GM21576 (cell line): Measurements from ENCODE around the gene SH3RF2.
"Not testable (repeated sequence)": the region's sequence is repeated elsewhere in the genome, so short reads cannot be mapped to it uniquely, and the experiment has no call there.

Experiments used
- ATAC-seq: cut with Tn5 transposase; IDR thresholded peaks from one replicate; pipeline ENCODE4 v1.9.1; 2021; ENCODE audit warnings: mild to moderate bottlenecking, moderate library complexity; ENCODE audit not compliant: unreplicated experiment

The SH3RF2 gene

DNA sequence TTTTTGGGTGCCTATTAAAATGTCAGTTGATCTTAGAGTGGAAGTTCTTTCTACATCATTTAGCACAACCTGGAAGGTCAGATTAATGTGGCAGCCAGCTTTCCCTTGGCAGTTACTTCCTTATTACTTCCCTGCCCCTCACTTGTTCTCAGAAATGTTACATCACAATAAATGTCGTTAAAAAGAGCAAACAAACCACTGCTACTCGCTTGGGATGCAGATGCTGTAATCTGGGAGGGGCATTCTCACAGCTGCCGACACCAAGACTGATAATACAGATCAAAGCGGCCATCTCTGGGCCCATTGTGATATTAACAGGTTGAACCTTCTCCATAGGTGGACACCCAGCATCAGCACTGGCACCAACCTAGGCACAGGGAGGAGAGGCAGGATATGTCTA lies 139.7 kb downstream of the SH3RF2 start:
- ATAC-seq = no peak

GRCh38 chr5:146076455-146076854 lies 140.1 kb downstream of the SH3RF2 start:
- ATAC-seq = no peak

DNA sequence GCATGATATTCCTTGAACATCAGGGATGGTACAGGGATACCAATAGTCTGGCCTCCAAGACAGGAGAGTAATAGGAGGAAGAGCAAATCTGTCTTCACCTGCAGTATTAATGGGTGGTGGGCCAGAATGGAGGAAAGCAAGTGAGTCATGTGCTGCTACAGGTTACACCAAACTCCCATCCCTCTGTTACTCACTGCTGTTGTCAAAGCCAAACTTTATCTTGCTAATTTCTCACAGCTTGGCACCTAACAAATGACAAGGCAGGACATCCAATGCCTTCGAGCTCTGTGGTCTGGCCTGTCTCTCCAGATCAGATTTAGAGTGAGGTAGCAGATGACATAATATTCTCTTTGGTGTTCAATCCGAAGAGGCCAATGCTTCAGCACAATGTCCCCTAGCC lies 142.2 kb downstream of the SH3RF2 start:
- no peak for ATAC-seq

GRCh38 chr5:146079695-146080373 lies 143.5 kb downstream of the SH3RF2 start:
- no peak for ATAC-seq

DNA sequence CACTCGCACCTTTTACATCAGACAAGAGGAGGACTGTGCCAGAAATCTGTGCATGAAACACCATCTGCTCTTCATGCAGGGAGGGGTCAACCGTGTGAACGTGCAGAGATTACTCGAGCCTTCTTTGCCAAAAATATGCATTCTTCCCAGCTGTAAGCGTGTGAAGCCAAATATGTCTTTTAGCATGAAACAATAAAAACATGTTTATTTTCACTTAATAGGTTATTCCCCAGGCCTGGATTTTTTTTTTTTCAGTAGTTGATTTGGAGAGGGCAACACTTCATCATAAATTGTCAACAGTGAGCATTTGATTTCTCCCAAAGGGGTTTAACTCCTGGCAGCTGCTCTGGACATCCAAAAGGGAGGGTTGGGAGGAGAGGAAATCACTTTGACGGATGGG lies 145.2 kb downstream of the SH3RF2 start:
- ATAC-seq = no peak

- ATAC-seq = peak; percentile 91
These were observed 146.4 kb downstream of the SH3RF2 start for GRCh38 chr5:146082798-146083197.

- no peak for ATAC-seq
These were observed 148.0 kb downstream of the SH3RF2 start for GRCh38 chr5:146084376-146084775.

DNA sequence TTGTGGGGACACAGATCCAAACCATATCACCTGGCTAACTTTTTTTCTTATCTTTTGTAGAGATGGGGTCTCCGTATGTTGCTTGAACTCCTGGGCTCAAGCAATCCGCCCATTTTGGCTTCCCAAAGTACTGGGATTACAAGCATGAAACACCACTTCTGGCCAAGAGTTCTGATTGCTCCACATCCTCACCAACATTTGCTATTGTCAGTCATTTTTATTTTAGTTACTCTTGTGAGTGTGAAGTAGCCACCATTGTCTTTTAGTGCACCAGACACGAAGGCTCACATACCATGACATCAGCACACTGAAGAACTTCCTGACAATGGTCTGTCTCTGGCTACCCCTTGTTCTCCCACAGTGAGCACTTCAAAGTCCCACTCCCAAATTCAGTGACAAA lies 151.7 kb downstream of the SH3RF2 start:
- ATAC-seq = no peak

GRCh38 chr5:146089287-146089686 lies 152.9 kb downstream of the SH3RF2 start:
- no peak for ATAC-seq

DNA sequence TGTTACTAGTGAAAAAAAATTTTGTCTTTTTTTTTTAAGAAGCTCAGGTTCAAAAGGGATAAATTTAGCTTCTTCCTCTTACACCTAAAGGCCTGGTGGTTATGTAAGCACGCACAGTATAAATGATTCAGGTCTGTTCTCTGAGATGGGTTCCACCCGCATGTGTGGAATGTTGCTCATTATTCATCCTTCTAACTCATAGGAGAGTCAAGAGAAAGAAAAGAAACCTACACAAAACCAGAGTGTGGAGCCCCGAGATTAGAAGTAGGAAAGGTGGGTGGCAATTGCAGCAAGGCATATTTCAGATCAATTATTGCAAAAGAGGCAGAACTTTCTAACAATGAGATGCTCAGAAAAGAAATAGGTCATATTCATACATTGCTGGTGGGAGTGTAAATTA lies 155.5 kb downstream of the SH3RF2 start:
- no peak for ATAC-seq

GRCh38 chr5:146098047-146098446 lies 161.7 kb downstream of the SH3RF2 start:
- no peak for ATAC-seq

DNA sequence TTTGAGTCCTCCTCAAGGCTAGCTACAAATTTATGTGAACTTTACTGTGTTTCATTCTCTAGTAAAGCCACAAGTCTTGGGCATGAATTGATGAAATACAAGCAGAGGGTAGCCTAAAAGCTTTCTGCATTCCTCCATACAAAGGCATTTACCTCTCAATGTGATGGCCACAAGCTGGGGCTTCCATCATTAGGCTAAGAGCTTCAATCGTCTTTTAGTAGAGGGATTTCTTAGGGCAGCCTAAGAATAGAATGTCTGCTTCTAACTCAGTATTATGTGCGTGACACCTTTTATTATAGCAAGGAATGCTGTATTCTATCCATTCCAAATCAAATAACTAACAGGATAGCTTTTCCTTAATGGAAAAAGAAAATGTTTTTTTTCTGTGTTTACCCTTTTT lies 165.3 kb downstream of the SH3RF2 start:
- ATAC-seq = no peak

DNA sequence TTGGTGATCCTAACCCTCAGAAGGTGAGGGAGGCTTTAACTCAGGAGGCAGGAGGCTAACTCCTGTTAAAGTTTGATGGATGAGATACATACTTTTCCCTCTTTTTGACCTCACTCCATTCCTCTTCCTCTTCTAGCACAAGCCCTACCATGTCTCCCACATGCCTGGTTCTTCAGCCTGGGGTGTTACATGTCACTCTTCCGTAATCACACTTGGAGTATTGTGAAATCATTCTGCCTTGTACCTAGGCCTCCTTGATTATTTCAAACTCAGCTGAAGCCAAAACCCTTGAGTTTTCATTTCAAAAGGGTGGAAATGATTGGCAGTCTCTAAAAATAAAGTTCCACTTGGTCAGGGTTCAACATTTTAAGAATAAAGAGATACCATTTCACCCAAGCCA lies 167.2 kb downstream of the SH3RF2 start:
- no peak for ATAC-seq

GRCh38 chr5:146105477-146105876 lies 169.1 kb downstream of the SH3RF2 start, which contains the start of gene PLAC8L1:
Gene PLAC8L1, minus strand, starts transcription at chr5:146105577. Its CDS starts 1,266 bp downstream, at chr5:146104311.
- no peak for ATAC-seq

- ATAC-seq = no peak
These were observed 171.5 kb downstream of the SH3RF2 start for GRCh38 chr5:146107901-146108300.

DNA sequence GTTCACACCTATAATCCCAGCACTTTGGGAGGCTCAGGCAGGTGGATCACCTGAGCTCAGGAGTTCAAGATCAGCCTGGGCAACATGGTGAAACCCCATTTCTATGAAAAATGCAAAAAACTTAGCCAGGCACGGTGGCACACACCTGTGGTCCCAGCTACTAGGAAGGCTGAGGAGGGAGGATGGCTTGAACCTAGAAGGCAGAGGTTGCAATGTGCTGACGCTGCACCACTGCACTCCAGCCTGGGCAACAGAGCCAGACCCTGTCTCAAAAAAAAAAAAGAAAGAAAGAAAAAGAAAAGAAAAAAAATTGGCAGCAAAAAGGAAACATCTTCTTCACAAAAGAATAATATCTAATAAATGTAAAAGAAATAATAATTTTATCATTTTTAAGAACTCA lies 172.5 kb downstream of the SH3RF2 start:
- ATAC-seq = not testable (repeated sequence)

DNA sequence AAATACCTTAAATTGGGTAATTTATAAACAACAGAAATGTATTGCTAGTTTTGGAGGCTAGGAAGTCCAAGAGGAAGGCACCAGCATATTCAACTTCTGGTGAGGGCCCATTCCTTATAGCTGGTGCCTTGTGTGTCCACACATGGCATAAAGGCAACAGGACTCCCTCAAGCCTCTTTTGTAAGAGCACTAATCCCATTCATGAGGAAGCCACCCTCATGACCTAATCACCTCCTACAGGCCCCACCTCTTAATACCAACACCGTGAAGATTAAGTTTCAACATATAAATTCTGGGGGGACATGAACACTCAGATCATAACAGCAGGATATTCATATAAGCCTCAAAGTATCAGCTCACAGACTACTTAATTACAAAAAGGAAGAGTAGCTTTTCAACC lies 173.0 kb downstream of the SH3RF2 start:
- ATAC-seq = no peak

DNA sequence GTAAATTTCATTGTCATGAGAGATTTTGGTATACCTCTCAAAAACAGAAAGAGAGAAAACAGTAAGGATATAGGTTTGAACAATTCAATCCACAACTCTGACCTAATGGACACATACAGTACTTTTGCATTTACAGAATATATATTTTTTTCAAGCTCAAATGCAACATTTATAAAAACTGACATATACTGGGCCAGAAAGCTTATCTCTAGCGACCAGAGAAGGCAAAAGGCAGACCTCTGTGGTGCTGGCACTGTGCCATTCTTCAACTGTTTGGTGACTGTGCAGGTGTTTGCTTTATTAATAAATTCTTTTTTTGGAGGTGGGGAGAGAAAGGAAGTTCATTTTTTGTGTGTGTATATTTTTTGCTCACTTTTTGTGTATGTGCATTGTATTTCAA lies 175.0 kb downstream of the SH3RF2 start:
- ATAC-seq = no peak

- ATAC-seq = no peak
These were observed 176.1 kb downstream of the SH3RF2 start for GRCh38 chr5:146112476-146112875.
